ENCODE data around the gene B3GALT4.

DNA sequence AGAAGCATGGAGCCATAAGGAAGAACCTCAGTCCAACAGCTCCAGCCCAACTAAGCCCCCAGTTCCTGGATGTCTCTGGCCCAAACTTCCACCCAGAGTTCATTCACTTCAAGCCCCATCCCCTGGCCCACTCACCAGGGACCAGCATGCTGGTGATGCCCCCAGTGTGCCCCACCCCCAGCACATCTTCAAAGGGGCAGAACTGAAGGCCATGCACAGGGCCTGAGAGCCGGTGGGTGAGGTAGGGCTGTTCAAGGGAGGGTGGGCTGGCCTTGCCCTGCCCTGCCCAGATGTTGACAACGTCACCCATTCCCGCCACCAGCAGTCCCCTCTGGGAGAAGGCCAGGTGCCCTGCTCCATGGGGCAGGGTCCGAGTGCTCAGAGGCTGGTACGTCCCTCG lies 3.6 kb downstream of the B3GALT4 start:
- TF ChIP-seq CTCF (conservative IDR thresholded peaks at IDR 0.05; ENCODE audit: low read depth, low read length), result no peak
- no peak for TF ChIP-seq EZH2 (IDR thresholded peaks at IDR 0.05; ENCODE audit: borderline replicate concordance, low read depth, low read length, poor library complexity, severe bottlenecking)
